Measurements from ENCODE around the gene ANO7.

DNA sequence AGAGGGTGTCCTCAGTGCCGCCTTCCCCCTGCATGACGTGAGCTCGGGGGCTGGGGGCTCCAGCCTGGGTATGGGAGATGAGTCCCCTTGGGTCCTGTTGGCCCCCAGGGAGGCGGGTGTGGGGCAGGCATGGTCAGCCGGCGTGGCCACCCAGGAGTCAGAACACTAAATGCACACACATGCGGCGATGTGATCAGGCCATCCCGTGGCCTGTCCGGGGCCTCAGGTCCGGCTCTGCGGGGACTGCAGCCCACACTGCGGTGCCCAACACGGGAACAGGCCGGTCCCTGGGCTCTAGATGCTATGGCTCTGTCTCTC lies 13.8 kb downstream of the ANO7 start:
- TF ChIP-seq, protein P1, sequence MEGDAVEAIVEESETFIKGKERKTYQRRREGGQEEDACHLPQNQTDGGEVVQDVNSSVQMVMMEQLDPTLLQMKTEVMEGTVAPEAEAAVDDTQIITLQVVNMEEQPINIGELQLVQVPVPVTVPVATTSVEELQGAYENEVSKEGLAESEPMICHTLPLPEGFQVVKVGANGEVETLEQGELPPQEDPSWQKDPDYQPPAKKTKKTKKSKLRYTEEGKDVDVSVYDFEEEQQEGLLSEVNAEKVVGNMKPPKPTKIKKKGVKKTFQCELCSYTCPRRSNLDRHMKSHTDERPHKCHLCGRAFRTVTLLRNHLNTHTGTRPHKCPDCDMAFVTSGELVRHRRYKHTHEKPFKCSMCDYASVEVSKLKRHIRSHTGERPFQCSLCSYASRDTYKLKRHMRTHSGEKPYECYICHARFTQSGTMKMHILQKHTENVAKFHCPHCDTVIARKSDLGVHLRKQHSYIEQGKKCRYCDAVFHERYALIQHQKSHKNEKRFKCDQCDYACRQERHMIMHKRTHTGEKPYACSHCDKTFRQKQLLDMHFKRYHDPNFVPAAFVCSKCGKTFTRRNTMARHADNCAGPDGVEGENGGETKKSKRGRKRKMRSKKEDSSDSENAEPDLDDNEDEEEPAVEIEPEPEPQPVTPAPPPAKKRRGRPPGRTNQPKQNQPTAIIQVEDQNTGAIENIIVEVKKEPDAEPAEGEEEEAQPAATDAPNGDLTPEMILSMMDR (IDR thresholded peaks at IDR 0.05 in 4 of 5, conservative IDR thresholded peaks at IDR 0.05 in 1 of 5) = no peak
- TF ChIP-seq POLR2A (IDR thresholded peaks at IDR 0.05) = no peak

Measured in gastrocnemius medialis (tissue), 4 donors.